ENCODE results near the gene TCAP.
A peak's percentile ranks its signal among the peaks of the same experiment; 100 is the strongest.

The TCAP gene

DNA sequence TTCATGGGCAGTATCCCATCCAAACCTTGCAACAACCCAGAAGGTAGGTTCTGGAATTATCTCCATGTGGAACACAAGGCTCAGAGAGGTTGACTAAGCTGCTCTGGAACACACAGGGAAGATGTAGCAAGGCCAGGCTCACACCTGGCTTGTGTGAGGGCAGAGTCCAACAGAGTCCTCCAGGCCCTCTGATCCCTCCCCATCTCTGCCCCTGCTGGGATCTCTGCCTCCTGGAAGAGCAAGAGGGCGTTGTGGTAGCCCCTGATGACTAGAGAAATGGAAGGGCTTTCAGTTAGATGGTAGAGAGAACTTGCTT is 45.4 kb upstream of the TCAP start:
- FAIRE-seq, result no peak
- TF ChIP-seq, protein P1, sequence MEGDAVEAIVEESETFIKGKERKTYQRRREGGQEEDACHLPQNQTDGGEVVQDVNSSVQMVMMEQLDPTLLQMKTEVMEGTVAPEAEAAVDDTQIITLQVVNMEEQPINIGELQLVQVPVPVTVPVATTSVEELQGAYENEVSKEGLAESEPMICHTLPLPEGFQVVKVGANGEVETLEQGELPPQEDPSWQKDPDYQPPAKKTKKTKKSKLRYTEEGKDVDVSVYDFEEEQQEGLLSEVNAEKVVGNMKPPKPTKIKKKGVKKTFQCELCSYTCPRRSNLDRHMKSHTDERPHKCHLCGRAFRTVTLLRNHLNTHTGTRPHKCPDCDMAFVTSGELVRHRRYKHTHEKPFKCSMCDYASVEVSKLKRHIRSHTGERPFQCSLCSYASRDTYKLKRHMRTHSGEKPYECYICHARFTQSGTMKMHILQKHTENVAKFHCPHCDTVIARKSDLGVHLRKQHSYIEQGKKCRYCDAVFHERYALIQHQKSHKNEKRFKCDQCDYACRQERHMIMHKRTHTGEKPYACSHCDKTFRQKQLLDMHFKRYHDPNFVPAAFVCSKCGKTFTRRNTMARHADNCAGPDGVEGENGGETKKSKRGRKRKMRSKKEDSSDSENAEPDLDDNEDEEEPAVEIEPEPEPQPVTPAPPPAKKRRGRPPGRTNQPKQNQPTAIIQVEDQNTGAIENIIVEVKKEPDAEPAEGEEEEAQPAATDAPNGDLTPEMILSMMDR (IDR thresholded peaks at IDR 0.05; ENCODE audit: insufficient read depth, missing control alignments), result no peak

DNA sequence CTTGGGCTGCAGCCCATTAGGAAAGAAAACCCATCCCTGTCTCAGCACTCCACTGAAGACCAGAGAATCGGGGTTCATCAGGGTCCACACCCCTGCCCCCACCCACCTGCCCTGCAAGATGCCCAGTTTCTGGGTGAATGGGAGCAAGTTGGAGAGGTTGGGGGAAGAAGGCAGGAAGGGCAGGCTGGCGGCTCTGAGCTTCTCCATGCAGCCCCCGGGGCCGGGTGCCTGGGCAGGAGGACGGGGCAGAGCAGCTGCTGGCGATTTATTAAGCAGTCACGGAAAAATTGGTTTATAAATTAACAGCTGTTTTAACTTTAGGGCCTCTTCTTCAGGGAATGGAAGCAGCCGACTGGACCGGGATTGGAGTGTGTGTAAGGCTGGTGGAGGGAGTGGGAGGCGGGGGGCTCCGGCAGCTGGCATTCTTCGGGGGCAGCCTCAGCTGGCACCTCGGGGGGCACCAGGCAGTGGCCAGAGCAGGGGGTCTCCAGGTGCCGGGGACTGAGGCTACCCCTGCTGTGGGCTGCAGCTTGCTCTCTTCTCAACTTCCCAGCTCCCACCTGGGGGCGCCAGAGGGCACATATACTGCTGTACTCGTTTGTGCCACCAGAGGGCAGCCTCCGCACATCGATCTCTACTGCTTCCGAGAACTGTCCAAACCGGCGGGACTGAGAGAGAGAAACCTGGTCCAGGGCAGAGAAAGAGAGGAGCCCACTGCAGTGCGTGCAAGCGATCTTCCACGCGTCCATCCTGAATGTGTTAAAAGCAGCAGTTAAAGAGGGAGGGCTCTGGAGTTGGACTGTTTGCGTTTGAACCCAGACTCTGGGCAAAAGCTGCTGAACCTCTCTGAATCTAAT is 43.4 kb upstream of the TCAP start:
- TF ChIP-seq, protein P1 (IDR thresholded peaks at IDR 0.05; ENCODE audit: insufficient read depth, missing control alignments), result peak; percentile 100
- DNase-seq (ENCODE audit: insufficient read length, low spot score), result peak; percentile 90
- no peak for FAIRE-seq

More for the DNA sequence above, 45.4 kb upstream of the TCAP start:
- no peak for DNase-seq (ENCODE audit: insufficient read length, low spot score)

DNA sequence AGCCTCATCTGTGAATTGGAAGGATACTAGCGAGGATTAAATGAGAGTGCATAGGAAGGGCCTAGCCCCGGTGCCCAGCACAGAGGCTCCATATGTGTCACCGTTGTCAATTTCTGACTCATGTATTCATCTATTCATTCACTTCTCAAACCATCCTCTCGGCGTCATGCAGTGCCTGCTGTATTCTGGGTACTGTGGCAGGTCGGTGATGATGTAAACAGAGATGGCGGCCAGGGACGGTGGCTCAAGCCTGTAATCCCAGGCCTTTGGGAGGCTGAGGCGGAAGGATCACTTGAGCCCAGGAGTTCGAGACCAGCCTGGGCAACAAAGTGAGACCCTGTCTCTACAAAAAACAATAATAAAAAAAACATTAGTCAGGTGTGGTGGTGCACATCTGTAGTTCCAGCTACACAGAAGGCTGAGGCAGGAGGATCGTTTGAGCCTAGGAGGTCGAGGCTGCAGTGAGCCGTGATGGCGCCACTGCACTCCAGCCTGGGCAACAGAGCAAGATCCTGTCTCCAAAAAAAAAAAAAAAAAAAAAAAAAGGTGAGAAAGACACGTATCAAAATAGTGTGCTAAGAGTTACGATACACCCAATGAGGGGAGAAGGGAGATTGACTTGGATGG is 42.7 kb upstream of the TCAP start:
- no peak for DNase-seq (ENCODE audit: insufficient read length, low spot score)
- no peak for FAIRE-seq
- TF ChIP-seq, protein P1 (IDR thresholded peaks at IDR 0.05; ENCODE audit: insufficient read depth, missing control alignments), result no peak

DNA sequence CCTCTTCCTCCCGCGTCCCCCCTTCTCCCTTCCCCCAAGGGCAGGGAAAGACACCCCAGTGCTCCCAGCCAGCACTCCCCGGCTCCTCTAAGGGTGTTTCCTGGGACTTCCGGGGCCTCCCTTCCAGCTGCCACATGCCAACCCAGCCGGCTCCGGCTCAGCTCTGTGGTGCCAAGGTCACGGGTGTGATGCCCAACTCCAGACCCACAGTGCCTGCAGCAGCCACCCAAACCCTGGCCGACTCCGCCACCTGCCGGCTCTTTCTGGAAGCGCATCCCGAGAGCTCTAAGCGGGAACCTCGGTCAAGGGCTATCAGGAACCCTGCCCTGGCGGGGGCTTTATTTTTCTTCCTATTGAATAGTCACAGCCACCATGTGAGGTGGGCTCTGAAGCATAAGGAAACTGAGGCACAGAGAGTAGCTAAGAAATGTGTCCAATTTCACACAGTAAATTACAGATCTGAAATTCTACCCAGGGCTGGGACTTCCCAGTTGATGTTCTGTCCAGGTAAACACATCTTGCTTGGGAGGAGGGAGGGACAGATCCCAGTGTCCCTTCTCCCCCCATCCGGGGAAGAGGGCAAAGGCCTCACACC is 41.7 kb upstream of the TCAP start:
- no peak for FAIRE-seq

DNA sequence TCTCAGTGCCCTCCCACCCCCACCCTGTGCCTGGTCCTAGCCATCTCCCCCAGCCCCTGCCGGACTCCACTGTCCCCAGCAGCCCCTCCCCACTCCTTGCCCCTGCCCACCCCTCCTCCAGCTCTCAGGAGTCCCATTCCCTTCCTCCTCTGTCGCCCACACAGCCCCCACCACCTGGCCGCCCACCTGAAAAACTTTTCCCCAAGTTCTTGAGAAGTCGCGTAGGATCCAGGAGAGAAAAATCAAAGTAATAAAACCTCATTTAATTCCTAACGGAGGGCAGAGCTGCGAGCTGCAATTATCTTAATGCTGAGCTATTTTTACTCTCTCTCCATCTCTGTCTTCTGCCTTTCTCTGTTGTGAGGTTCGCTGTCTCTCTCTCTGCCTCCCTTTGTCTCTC is 40.8 kb upstream of the TCAP start:
- TF ChIP-seq, protein P1 (IDR thresholded peaks at IDR 0.05; ENCODE audit: insufficient read depth, missing control alignments), result no peak
- FAIRE-seq (no peak), DNase-seq (ENCODE audit: insufficient read length, low spot score) (no peak)

More for the DNA sequence above, 41.7 kb upstream of the TCAP start:
- TF ChIP-seq, protein P1 (IDR thresholded peaks at IDR 0.05; ENCODE audit: insufficient read depth, missing control alignments), result peak; percentile 98
- DNase-seq (ENCODE audit: insufficient read length, low spot score), result peak; percentile 74

DNA sequence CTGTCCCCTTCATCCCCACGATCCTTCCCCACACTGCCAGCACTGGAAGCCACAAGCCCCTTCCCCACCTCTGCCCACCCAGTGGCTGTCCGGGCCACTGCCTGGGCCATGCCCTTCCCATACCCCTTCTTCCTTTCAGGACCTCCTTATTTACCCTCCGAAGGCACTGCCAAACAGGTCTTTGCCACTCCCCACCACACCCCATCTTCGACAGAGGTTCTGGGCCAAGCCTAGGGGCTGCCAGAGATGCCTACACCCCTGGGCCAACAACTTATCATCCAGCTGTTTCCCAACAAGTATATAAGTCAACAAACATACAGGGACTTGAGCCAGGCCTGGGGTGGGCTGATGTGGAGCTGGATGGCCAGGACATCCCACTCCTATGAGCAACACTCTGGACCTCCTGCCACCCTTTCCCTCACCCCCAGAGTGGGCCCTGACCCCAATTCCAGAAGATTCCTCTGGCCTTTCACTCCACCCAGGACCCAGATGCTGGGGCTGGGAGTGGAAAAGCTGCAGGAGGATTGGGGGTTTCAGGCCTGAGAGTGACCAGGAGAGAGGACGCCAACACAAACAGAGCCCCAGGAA is 39.9 kb upstream of the TCAP start:
- FAIRE-seq (no peak), DNase-seq (ENCODE audit: insufficient read length, low spot score) (no peak)
- TF ChIP-seq, protein P1 (IDR thresholded peaks at IDR 0.05; ENCODE audit: insufficient read depth, missing control alignments), result no peak
